Large intestine (tissue), 12 donors: ENCODE results near the gene HIGD1A. TPM values are rescaled to one million over a fixed set of nuclear protein-coding genes. Genes with fewer than 3 reads are reported as not detected.

Experiments
- DNase-seq, 2 donors: peaks; one replicate each; pipeline versions ENCODE4 v3.0.0 to v3.0.0-alpha.2; 2013
- H3K27ac ChIP-seq: one replicate; pipeline ENCODE4 v1.5.1; 2013; ENCODE audit warnings: low read length
- H3K27me3 ChIP-seq: 2 replicates; pipeline ENCODE4 v1.6.1; 2013; ENCODE audit warnings: low read length; ENCODE audit not compliant: control insufficient read depth, insufficient read depth
- H3K36me3 ChIP-seq: 2 replicates; pipeline ENCODE4 v1.6.1; 2013; ENCODE audit warnings: low read length; ENCODE audit not compliant: control insufficient read depth, insufficient read depth
- H3K4me1 ChIP-seq: one replicate; pipeline ENCODE4 v1.6.1; 2013; ENCODE audit warnings: low read length; ENCODE audit not compliant: control insufficient read depth, insufficient read depth
- H3K4me3 ChIP-seq: one replicate; pipeline ENCODE4 v1.5.1; 2013; ENCODE audit warnings: low read length
- H3K9me3 ChIP-seq: one replicate; pipeline ENCODE4 v1.6.1; 2013; ENCODE audit warnings: mild to moderate bottlenecking, low read depth, low read length, moderate library complexity; ENCODE audit not compliant: control insufficient read depth
- WGBS: methylation state at CpG from one replicate; pipeline ENCODE4 v1.1.5; 2013; ENCODE audit warnings: low lambda C conversion rate; ENCODE audit not compliant: insufficient coverage; 5-methylcytosine and 5-hydroxymethylcytosine counted together
- long read RNA-seq, 11 donors: transcript quantifications; one replicate each; lab custom pipeline, GENCODE V29; 2026
- polyA plus RNA-seq: library from polyadenylated mRNA; unstranded; fragments of 120-200 nt; gene quantifications from one replicate; pipeline ENCODE4 v1.2.1, GENCODE V29; 2013

Gene HIGD1A
- polyA plus RNA-seq = 119 TPM
- long read RNA-seq, donor 1, transcript HIGD1A-201 (4 exons, 1,373 nt) = major isoform, 39 of 41 reads
- long read RNA-seq, donor 1, partial matches to known transcripts = 0 of 41 reads
- long read RNA-seq, donor 1, other reads (novel, unspliced or antisense) = 0 of 41 reads
- long read RNA-seq, donor 2, transcript HIGD1A-201 (4 exons, 1,373 nt) = major isoform, 89 of 92 reads
- long read RNA-seq, donor 2, partial matches to known transcripts = 0 of 92 reads
- long read RNA-seq, donor 2, other reads (novel, unspliced or antisense) = 0 of 92 reads
- long read RNA-seq, donor 3 = 0 reads
- long read RNA-seq, donor 4, transcript HIGD1A-201 (4 exons, 1,373 nt) = major isoform, 5 of 5 reads
- long read RNA-seq, donor 4, partial matches to known transcripts = 0 of 5 reads
- long read RNA-seq, donor 4, other reads (novel, unspliced or antisense) = 0 of 5 reads
- long read RNA-seq, donor 5, transcript HIGD1A-201 (4 exons, 1,373 nt) = major isoform, 73 of 78 reads
- long read RNA-seq, donor 5, partial matches to known transcripts = 0 of 78 reads
- long read RNA-seq, donor 5, other reads (novel, unspliced or antisense) = 0 of 78 reads
- long read RNA-seq, donor 6, transcript HIGD1A-201 (4 exons, 1,373 nt) = major isoform, 54 of 59 reads
- long read RNA-seq, donor 6, partial matches to known transcripts = 0 of 59 reads
- long read RNA-seq, donor 6, other reads (novel, unspliced or antisense) = 0 of 59 reads
- long read RNA-seq, donor 7, transcript HIGD1A-201 (4 exons, 1,373 nt) = major isoform, 44 of 86 reads
- long read RNA-seq, donor 7, partial matches to known transcripts = 37 of 86 reads
- long read RNA-seq, donor 7, other reads (novel, unspliced or antisense) = 0 of 86 reads
- long read RNA-seq, donor 8, transcript HIGD1A-201 (4 exons, 1,373 nt) = major isoform, 83 of 95 reads
- long read RNA-seq, donor 8, partial matches to known transcripts = 8 of 95 reads
- long read RNA-seq, donor 8, other reads (novel, unspliced or antisense) = 0 of 95 reads
- long read RNA-seq, donor 9, transcript HIGD1A-201 (4 exons, 1,373 nt) = major isoform, 55 of 59 reads
- long read RNA-seq, donor 9, partial matches to known transcripts = 0 of 59 reads
- long read RNA-seq, donor 9, other reads (novel, unspliced or antisense) = 0 of 59 reads
- long read RNA-seq, donor 10, transcript HIGD1A-201 (4 exons, 1,373 nt) = major isoform, 90 of 92 reads
- long read RNA-seq, donor 10, partial matches to known transcripts = 0 of 92 reads
- long read RNA-seq, donor 10, other reads (novel, unspliced or antisense) = 0 of 92 reads
- long read RNA-seq, donor 11, transcript HIGD1A-201 (4 exons, 1,373 nt) = major isoform, 54 of 56 reads
- long read RNA-seq, donor 11, partial matches to known transcripts = 0 of 56 reads
- long read RNA-seq, donor 11, other reads (novel, unspliced or antisense) = 0 of 56 reads

DNA sequence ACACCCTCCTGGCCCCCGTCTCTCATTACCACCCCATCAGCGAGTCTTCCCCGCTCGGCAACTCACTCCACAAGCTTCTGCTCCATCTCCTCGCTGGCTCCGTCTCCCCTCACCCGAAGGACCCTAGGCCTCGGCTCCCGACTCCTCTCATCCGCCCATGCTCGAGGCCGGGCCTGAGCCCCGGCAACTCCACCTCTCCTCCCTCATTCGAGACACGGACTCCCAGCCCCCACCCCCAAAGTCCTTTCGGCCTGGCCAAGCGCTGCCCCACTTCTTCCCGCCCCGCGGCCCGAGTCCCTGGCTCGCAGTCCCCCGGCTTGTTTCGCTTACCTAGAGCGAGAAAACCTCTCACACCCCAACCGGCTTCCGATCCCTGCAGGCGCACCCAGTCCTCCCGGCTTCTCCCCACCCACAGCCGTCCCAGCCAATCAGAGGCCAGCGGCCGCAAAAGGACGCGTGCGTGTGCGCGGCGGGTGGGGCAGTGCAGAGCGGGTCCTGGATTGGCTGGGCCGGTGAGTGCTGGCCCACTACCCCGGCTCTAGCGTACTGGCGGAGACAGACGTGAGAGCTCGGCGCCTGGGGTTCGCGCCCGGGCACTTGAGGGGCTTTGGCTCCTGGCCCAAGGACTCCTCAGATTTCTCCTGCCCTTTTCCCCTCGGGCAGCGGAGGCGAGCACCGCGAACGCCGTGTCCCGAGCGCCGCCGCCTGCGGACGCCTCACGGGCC, at the start of gene HIGD1A:
Gene HIGD1A (minus strand): TSS at position 385 of the 725 bp plus-strand sequence. CDS start 10,237 bp downstream, outside the sequence.
- Histone ChIP-seq H3K27me3 (no peaks in the 10 kb centered on the region), H3K4me3 (peak within 1 kb of the TSS; percentile 98), H3K4me1 (peaks cover 12% of the 10 kb centered on the region), H3K36me3 (no peaks in the 10 kb centered on the region), H3K9me3 (no peaks in the 10 kb centered on the region), H3K27ac (peak within 1 kb of the TSS; percentile 100)
- peak; percentile 97 to 98 for DNase-seq
- WGBS = no CpG with 5 or more reads among the region's 63 CpGs

- Histone ChIP-seq H3K9me3 (no peaks in the 10 kb centered on the region), H3K27ac (no peak overlapping the region), H3K4me1 (peaks cover 7% of the 10 kb centered on the region), H3K4me3 (no peak overlapping the region), H3K27me3 (no peaks in the 10 kb centered on the region), H3K36me3 (no peaks in the 10 kb centered on the region)
- no CpG with 5 or more reads among the region's 4 CpGs for WGBS
- DNase-seq = no peak
Measured at GRCh38 chr3:42853739-42854302, 49.5 kb upstream of the HIGD1A start.

GRCh38 chr3:42853056-42853455, 48.8 kb upstream of the HIGD1A start:
- no peak overlapping the region for H3K4me3 ChIP-seq
- no peaks in the 10 kb centered on the region for H3K9me3 ChIP-seq
- no peaks in the 10 kb centered on the region for H3K27me3 ChIP-seq
- WGBS = no CpG with 5 or more reads among the region's 1 CpG
- peaks cover 7% of the 10 kb centered on the region for H3K4me1 ChIP-seq
- no peaks in the 10 kb centered on the region for H3K36me3 ChIP-seq
- DNase-seq = no peak
- no peak overlapping the region for H3K27ac ChIP-seq

- peak; percentile 49 to 67 for DNase-seq
- Histone ChIP-seq H3K9me3 (no peaks in the 10 kb centered on the region), H3K4me1 (peaks cover 7% of the 10 kb centered on the region), H3K4me3 (no peak overlapping the region), H3K27me3 (no peaks in the 10 kb centered on the region), H3K27ac (no peak overlapping the region), H3K36me3 (no peaks in the 10 kb centered on the region)
- WGBS = no CpG with 5 or more reads among the region's 2 CpGs
Measured at GRCh38 chr3:42852441-42852840, 48.2 kb upstream of the HIGD1A start.

- H3K9me3 ChIP-seq = no peaks in the 10 kb centered on the region
- no CpG with 5 or more reads among the region's 6 CpGs for WGBS
- no peak overlapping the region for H3K27ac ChIP-seq
Measured at GRCh38 chr3:42851228-42851834, 47.0 kb upstream of the HIGD1A start.

GRCh38 chr3:42850263-42850662, 46.0 kb upstream of the HIGD1A start:
- DNase-seq = no peak
- no peaks in the 10 kb centered on the region for H3K9me3 ChIP-seq
- peaks cover 2% of the 10 kb centered on the region for H3K4me1 ChIP-seq
- H3K4me3 ChIP-seq = no peak overlapping the region
- WGBS = no CpG with 5 or more reads among the region's 3 CpGs
- no peaks in the 10 kb centered on the region for H3K27me3 ChIP-seq
- no peaks in the 10 kb centered on the region for H3K36me3 ChIP-seq
- no peak overlapping the region for H3K27ac ChIP-seq

More at GRCh38 chr3:42851228-42851834, 47.0 kb upstream of the HIGD1A start:
- DNase-seq = no peak
- Histone ChIP-seq H3K36me3 (no peaks in the 10 kb centered on the region), H3K27me3 (no peaks in the 10 kb centered on the region), H3K4me1 (peaks cover 7% of the 10 kb centered on the region), H3K4me3 (no peak overlapping the region)

- DNase-seq = no peak
- no CpG with 5 or more reads among the region's 7 CpGs for WGBS
- no peak overlapping the region for H3K27ac ChIP-seq
Measured at GRCh38 chr3:42849017-42849416, 44.7 kb upstream of the HIGD1A start.

GRCh38 chr3:42847731-42848130, 43.4 kb upstream of the HIGD1A start:
- no peaks in the 10 kb centered on the region for H3K4me1 ChIP-seq
- H3K4me3 ChIP-seq = no peak overlapping the region
- WGBS = 0% methylated on average over 1 of the region's 4 CpGs
- no peaks in the 10 kb centered on the region for H3K9me3 ChIP-seq
- no peaks in the 10 kb centered on the region for H3K27me3 ChIP-seq
- H3K36me3 ChIP-seq = no peaks in the 10 kb centered on the region
- H3K27ac ChIP-seq = no peak overlapping the region
- DNase-seq = peak in 1 of 2 donors; percentile 43

More at GRCh38 chr3:42849017-42849416, 44.7 kb upstream of the HIGD1A start:
- Histone ChIP-seq H3K36me3 (no peaks in the 10 kb centered on the region), H3K4me3 (no peak overlapping the region), H3K4me1 (no peaks in the 10 kb centered on the region), H3K9me3 (no peaks in the 10 kb centered on the region), H3K27me3 (no peaks in the 10 kb centered on the region)
